Epidermal melanocyte (primary cell): Measurements from ENCODE around the gene MAFG.

ENCODE experiments used
- DNase-seq: peaks from one replicate; pipeline ENCODE4 v3.0.0; 2011; ENCODE audit warnings: low spot score; ENCODE audit not compliant: insufficient read length

MAFG gene

DNA sequence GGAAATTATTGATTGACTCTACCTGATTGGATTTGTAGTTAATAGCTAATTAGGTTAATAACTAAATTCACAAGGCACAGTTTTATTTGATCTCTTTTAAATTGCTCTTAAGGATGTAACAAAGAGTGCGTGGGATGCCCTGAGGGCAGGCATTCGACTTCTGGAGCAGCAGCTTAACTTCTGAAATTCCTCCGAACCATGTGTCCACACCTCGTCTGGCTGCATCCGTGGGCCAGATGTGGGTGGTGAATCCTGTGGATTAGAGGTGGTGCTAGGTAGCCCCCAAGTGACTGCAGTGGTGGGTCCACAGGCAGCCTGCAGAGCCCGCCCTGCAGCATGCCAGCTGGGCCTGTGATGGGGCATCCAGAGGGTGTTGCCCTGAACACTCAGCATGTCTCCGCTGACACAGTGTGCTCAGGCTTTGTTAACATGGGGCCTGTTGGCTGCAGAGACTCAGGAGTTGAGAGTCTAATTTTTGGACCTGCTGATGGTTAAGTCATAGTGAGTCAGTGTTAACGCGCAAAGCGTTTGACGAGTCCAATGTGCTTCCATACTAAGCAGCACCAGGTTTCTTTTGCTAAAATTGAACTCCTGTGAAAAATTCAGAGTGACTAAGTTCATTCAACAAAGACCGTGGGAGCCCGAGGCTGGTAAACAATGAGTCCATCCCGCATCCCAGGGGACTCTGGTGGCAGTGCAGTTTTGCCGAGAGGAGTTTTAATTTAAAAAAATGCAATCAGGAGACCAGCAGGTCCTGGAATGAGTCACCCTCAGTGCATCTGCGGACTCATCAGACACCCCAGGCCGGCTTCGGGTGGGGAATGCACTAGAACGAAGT lies 29.3 kb downstream of the MAFG start:
- no peak for DNase-seq

DNA sequence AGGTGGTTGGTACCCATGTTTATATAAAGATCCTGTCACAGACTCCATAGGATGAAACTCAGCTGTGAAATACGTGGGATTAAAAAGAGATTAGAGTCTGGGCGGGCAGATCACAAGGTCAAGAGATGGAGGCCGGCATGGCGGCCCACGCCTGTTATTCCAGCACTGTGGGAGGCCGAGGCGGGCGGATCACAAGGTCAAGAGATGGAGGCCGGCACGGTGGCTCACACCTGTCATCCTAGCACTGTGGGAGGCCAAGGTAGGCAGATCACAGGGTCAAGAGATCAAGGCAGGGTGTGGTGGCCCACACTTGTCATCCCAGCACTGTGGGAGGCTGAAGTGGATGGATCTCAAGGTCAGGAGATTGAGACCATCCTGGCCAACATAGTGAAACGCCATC lies 32.1 kb downstream of the MAFG start:
- DNase-seq, result no peak

DNA sequence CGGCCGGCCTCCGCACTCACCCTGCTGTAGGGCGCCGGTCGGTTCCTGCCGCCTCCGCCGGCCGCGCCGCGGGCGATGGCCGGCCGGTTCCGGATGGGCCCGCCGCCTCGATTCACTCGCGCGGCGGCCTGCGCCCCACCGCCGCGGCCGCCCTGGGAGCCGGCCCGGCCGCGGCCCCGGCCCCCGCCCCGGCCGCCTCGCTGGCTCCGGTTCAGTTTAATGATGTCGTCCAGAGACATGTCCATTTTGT lies 36.3 kb downstream of the MAFG start:
- DNase-seq, result no peak

DNA sequence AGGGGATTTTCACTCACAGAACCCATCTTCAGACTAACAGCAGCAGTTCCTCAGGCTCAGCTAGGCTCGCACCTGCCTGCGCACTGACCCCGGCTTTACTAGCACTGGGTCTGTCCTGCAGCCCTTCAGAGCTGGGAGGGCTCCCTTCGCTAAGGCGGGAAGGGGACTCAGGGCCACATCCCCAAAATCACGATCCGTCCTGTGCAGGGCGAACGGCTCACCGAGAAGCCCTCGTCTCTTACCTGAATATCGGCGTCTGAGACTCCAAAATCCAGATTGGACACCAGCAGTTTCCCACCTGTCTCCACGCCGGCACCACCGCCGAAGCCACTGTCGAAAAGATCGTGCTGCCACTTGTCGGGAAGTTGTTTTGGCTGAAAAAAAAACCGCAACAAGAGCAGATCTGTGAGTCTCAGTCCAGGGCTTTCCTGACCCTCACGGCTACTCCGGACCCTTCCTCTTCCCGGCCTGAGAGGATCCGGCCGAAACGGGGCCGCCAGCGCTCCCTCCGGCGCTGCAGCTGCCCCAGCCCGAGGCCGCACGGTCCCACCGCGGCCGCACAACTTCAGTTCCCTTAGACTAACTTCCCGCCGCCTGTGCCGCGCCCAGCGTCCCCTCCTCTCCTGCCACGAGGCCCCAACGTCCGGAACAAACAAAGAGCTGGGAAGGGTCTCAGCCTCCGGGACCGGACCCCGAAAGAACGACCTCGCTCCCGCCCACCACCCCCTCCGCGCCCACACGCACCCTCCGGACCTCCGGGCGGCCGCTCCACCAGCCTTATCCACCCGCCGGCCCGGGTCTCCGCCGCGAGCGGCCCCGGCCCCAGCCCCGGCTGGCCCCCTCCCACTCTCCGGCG lies 36.9 kb downstream of the MAFG start:
- DNase-seq, result no peak

DNA sequence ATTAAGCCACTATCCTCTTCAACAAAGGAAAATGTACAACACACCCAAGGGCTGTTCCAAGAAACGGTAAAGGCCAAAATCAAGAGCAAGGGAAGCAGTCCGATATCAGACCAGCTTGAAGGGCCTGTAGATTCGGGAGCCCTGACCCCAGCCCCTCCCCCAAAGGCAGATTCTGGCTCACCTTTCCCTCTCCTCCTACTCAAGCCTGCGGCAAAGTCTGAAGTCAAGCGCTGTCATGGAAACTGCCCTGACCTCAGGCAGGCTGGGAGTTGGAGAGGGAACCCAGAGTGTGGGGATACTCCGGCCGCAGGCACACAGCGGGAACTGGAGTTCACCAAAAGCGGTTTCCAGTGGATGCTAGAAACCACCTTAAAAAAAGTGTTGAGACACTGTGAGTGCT lies 37.9 kb downstream of the MAFG start:
- DNase-seq, result no peak

DNA sequence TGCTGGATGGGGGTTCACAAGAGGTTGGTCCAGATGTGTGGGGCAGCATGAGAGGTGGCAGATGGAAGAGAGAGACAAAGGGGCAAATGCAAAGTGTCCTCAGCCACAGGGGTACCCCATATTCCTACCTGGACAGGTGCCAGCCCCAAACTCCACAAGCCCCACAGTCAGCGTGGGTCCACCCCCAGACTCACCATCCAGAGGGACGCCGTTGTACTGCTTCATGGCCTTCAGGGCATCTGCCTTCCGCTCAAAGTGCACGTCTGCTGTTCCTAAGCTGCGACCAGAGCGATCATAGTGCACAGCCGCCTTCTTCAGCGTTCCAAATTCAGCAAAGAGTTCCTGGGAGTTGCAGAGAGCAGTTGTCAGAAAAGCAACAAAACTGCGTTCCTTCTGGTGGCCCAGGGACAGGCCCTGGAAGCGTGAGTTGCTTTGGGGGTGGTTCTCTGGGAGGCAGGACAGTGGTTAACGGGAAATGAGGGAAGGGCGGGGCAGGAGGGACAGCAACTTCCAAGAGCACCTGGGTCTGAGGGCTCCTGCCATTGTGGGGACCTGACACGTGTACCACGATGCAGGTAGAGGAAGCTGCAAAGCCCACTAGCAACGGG lies 38.4 kb downstream of the MAFG start:
- DNase-seq, result no peak

DNA sequence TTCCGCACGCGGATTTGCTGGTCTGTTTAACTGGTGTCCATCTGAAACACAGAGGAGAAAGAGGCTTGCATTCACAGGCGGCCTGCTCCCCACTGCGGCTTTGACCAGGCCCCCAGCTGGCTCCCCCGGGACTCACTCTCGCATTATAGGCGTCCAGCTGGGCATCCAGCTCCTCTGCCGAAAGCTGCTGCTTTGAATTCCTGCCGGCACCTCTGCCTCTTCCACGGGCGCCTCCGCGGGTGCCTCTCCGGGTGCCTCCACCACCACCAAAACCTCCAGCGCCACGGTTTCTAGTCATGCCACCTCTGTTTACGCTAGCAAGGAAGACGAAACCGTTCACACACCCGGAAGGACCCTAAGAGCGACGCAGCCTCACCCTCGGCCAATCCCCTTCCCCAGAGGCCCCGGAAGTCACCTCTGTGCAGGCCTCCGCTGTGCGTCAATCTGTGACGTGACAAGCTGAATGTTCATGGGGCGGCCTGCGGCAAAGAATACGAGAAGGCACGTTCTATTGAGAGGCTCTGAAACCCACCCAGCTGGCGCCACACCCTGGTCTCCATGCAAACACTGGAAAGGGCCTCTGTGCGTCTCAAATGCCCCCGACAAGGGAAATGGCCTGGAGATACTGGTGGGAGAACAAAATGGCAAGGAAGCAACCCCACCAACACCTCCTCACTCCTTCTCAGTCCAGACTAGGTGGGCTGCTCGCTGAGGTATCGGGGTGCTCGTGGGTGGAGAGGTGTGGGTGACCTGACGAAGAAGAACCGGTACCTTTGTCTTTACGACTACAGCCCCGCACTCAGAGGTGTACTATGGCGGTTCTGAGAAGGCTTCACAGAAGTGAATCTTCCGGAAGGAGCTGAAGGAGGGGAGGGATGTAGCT lies 39.2 kb downstream of the MAFG start:
- DNase-seq, result no peak

DNA sequence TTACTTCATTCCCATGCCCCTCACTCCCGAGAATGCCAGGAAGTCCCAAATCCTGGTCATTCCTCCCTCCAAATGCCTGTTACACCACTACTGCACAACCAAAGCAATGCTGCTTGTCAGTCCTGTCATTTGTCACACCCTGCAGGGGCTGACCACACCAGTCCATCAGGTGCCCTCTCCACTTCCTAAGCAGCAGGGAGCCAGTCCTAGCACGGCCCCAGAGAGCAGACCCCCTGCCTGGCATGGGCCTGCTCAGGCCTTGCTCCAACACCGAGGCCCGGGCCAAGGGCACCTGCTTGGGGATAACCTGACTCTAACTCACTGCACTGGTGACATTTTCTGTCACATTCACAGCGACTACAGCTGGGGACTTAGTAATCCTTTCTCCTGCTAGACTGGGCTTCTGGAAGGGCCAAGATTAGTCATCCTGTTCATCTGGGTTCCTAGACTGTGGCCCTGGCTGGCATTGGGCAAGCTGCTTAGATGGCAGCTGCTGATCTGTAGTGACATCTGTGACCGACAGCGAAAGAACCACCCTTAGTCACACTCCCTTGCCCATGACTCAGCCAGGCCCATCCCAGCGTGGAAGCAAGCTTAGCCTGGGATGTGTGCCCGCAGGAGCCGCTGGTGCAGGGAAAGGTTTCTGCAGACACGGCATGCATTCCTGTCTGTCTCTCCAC lies 41.5 kb downstream of the MAFG start:
- DNase-seq, result no peak

DNA sequence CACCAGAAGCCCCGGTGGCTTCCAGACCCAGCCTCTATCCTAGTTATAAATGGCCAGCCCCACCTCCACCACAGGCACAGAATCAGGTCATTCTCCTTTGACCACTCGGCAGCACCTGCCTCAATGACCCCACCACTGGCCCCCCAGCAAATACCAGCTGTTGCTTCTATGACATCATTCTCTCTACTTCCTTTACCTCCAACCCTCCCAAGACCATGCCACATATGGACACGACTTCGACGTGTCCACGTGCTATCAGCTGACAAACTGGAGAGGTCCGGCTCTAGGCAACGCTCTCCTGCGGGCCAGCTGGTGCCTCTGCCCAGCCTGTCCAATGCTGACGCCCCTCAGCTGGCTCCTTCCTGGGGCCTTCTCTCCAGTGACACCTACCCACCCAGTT lies 42.1 kb downstream of the MAFG start:
- no peak for DNase-seq

DNA sequence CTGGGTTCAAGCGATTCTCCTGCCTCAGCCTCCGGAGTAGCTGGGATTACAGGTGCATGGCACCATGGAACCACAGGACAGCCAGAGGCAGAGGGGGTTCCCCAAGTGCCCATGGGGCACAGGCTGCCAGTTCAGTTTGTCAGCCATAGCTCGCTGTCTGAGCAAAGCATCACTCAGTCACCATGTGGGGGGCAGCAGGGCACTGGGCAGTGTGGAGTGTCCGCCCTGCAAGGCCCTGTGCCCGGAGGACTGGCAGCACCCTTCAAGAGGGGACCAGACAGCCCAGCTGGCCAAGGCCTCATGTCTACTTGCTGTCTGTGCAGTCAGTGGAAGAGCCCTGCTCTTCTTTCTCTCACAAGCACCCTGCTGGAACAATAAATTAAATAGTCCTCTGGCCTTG lies 42.6 kb downstream of the MAFG start:
- no peak for DNase-seq

DNA sequence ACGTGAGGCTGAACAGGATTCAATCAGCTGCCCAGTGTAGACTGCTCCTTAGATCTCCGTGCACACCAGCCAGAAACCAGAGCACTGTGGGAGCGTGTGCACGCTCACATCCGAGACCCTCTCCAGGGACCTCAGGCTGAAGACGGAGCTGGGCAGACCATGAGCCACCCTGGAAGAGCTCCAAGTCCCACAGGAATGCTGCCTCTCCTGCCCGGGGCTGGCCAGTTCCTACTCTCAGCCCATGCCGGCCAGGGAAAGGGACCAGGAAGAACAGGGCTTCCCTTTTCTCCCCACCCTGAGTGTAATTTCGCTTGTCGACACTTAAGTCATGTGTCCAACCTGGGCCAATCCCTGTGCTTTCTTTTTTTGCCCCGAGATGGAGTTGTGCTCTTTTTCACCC lies 43.0 kb downstream of the MAFG start:
- DNase-seq, result peak; percentile 77

DNA sequence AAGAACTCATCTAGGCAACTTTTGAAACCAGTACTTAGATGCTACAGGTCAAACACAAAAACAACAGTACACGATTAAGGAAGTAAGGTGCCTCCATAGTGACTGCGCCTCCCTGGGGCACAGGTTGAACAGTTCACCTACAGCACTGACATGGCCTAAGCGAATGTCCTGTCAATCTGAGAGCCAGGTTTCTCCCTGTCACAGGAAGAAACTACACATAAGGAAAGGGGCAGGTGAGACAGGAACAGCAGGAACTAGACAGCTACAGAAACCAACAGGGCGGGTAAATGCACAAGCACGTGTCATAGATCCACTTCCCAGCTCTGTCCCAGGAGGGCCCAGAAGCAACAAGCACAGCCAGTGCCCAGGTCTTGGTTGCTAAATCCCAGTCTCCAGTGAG lies 48.4 kb downstream of the MAFG start:
- DNase-seq, result no peak

DNA sequence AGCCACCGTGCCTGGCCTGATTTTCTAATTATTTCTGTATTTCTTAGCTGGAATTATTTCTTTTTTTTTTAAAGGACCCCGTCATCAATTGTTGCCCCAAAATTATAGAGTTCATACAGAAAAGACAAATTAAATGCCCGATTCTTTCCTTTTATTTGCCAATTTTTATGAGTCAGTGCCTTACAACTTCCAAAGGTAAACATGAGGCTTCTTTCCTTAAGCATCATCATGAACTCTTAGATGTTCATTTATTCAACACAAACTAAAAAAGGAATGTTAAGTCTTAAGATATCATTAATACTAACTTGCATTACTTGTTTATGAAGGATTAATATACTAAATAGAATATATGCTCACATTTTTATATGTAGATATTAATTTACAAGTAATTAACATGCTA lies 49.2 kb downstream of the MAFG start:
- DNase-seq, result no peak

DNA sequence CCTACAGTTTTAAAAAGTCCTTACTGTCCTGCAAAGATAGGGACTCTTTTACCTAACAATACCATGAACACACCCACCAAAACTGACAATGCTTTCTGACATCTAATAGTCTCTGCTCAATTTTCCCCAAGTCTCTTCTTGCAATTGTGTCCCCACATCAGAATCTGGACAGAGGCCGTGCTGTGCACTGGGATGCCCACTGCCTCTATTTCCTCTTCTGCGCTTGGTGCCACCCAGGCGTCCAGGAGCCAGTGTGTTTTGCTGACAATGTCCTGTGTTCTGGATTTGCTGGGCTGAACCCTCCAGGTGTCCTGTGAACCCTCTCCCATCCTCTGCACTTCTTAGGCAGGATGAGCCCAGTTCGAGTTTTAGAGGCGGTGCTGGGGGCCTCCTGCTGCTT lies 50.0 kb downstream of the MAFG start:
- no peak for DNase-seq

DNA sequence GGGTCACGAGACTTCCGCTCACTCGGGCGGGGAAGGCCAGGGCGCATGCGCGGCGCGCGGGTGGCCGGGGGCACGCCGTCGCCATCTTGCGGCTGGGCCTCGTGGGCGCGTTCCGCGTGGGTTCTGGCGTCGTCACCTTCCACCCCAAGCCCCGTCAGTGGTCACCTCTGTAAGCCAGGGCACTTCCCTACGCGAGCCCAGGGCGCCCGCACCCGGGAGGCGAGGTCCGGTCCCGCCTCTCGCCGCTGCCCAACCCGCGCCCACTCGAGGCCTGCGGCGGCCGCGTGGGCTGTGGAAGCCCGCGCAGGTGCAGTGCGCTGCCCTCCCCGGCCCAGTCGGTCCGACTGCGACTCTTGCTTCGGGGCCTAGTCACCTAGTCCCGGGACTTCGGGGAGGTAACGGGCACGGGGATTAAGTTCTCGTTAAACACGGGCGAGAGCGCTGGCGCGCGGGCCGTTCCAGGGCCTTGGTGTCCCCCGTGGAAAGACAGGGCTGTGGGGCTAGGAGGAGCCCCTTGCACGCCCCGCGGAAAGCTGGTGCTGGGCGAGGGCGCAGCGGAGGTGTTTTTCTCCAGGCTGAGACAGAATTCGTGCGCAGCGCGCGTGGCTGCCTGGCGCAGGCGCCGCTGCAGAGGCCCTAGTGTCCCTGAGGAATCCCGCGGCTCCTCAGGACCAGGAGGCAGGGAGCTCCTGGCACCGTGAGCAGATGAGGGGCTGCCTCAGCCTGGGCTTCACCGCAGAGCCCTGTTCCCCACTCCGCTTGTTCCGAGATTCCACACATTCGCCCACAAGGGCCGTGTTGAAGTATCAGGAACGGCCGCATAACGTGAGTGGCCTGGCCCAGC lies 55.9 kb downstream of the MAFG start:
- DNase-seq, result peak; percentile 91

DNA sequence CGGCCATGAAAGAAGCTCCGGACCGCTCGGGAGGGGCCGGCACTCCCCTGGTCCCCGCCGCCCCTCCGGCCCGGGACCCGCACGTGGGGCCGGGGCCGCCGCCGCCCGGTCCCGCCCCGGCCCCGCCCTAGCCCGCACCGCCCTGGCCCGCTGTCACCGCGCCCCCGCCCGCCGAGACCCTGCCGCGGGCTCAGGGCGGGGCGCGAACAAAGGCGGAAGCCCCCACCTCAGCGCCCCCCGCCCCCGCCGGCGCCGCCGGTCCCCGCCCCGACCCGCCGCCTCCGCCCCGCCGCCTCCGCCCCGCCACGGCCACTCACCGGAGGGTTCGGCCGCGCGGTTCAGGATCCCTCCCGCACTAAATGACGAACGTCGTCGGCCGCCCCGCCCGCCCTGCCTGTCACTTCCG lies 56.6 kb downstream of the MAFG start, which contains the start of gene ARHGDIA:
Gene ARHGDIA, minus strand, starts transcription at position 357 of the 406 bp plus-strand sequence. CDS start 1,407 bp downstream, outside the sequence.
- no peak for DNase-seq

DNA sequence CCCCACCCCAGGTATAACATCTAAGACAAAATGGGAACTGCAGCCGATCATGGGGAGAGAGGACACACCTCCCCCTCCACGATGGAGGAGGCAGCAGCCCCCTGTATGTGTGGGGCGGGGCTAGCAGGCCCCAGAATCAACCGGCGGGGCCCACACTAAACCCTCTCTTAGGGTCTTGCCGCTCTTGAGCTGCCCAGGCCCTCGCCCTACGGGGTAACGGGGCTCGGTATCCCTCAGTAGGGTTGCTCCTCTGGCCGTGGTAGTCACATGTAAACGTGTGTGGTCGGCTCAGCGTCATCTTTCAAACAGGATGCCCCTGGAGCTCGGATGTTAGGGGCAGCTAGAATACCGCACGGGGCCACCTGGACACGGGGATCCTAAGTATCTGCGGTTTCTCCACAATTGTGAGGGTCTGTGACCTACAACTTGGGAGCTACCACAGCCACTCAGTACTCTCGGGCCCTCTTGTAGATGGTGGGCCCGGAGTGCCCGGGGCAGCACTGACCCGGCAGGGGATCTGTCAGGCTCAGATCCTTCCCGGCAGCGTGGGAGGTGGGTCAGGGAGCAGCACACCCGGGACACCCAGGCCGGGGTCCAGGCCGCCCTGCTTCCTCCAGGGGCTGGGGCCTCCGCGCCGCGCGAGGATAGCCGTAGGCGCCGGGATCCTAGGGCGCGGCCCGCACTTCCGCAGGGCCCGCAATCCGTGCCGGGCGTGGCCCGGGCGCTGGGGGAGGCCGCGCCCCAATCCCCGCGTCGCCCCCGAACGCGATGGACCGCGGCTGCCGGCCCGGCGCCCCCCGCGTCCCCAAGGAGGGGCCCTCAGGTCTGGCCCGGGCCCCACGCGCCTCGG lies 57.2 kb downstream of the MAFG start:
- DNase-seq, result no peak

DNA sequence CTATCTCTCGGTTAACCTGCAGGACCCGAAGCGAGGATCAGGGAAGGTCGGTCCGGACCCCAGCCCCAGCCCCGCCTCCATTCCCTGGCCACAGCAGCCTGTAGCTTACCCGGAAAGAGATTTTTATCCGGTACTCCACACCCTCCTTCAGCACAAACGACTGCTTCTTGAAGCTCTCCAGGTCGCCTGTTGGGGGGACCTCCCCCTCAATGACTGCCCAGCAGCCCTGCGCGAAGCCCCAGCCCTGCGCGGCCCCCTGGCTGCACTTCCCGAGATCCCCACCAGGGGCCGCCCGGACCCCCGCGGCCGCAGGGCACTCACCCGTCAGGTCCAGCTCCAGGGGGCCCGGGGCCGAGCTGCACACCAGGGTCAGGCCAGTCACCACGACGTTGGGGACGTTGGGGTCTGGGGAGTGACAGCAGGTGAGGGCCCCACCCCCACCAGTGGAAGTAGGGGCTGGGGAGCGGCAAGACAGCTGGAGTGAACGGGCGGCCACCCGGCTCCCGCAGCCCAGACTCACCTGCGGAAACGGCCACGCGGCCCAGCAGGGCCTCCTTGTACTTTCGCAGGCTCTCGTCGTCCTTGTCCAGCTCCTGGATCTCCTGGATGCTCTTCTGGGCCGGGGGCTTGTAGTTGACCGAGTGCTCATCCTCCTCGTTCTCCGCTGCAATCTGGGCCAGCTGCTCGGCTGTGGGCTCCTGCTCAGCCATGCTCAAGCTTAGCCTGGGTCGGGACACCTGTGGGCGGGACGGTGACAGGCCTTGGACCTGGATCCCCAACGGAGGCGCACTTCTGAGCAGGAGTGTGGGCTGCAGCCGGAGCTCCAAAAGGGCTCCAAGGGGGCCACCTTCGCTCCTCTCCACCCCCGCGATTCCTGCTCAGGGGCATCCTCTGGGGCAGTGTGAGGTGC lies 58.1 kb downstream of the MAFG start:
- DNase-seq, result no peak
